Central memory CD8-positive, alpha-beta T cell (primary cell): ENCODE results near the gene OR5C1.
"Not testable (repeated sequence)": the region's sequence is repeated elsewhere in the genome, so short reads cannot be mapped to it uniquely, and the experiment has no call there.

Experiments
- ATAC-seq: fragments of 150-1000 bp; cut with Tn5 transposase; replicated peaks from 2 replicates; pipeline ENCODE4 v1.10.0; 2022; ENCODE audit warnings: mild to moderate bottlenecking, moderate FRiP score, moderate number of reproducible peaks; ENCODE audit not compliant: poor library complexity, severe bottlenecking; ENCODE audit errors: extremely low read depth
- DNase-seq, 2 donors: peaks; one replicate each; pipeline ENCODE4 v3.0.0; 2021; ENCODE audit warnings: low spot score in 2 of 2
- H3K27ac Mint-ChIP-seq: one replicate; pipeline ENCODE4 v1.8.0; 2022; ENCODE audit warnings: low read depth, mild to moderate bottlenecking, moderate library complexity, mixed read lengths
- H3K27me3 Mint-ChIP-seq: one replicate; pipeline ENCODE4 v1.8.0; 2022; ENCODE audit warnings: mixed read lengths
- H3K36me3 Mint-ChIP-seq: one replicate; pipeline ENCODE4 v1.8.0; 2022; ENCODE audit warnings: mild to moderate bottlenecking, moderate library complexity, mixed read lengths; ENCODE audit not compliant: insufficient read depth
- H3K4me1 Mint-ChIP-seq: one replicate; pipeline ENCODE4 v1.8.0; 2022; ENCODE audit warnings: mixed read lengths
- H3K4me3 Mint-ChIP-seq: one replicate; pipeline ENCODE4 v1.8.0; 2022; ENCODE audit warnings: mild to moderate bottlenecking, moderate library complexity, mixed read lengths
- H3K9me3 Mint-ChIP-seq: one replicate; pipeline ENCODE4 v1.8.0; 2022; ENCODE audit warnings: mixed read lengths

The OR5C1 gene

DNA sequence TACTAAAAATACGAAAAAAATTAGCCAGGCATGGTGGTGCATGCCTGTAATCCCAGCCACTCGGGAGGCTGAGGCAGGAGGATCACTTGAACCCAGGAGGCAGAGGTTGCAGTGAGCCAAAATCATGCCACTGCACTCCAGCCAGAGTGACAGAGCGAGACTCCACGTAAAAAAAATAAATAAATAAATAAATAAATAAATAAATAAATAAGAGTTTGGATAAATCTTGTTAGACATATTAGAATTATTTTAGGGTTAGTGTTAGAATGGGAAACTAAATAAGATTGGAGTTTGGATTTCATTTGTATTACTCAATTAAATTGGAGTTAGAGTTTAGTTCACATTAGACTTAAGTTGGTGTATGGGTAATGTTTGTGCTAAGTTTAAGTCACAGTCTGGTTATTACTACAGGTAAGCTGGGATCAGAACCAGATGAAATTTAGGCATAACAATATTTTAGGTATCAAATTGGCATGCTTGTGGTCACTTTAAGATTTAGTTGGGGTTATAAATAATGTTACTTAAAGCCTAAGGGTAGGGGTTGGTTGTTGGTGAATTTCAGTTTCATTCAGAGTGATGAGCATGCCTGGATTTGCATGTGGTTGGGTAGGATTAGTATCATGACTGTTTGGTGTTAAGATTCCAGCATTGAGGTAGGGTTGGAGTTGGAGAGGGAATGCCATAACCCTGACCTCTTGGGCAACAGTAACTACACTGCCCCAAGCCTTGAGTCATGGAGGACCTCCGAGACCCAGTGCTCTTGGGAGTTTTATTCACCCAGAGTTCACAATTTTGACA is 3.3 kb downstream of the OR5C1 start:
- Mint-ChIP-seq H3K27me3 (no peaks in the 10 kb centered on the region), H3K4me3 (no peak overlapping the region), H3K4me1 (no peaks in the 10 kb centered on the region), H3K36me3 (no peaks in the 10 kb centered on the region), H3K27ac (no peak overlapping the region), H3K9me3 (no peaks in the 10 kb centered on the region)
- DNase-seq: no peak
- no peak for ATAC-seq

- no peak for ATAC-seq
- no peaks in the 10 kb centered on the region for H3K27me3 Mint-ChIP-seq
Measured at GRCh38 chr9:122797316-122798063, 8.8 kb downstream of the OR5C1 start.

GRCh38 chr9:122800066-122801060 is 11.6 kb downstream of the OR5C1 start, which contains the start of gene OR1K1:
Gene OR1K1 (plus strand): TSS chr9:122800123. CDS start chr9:122800123, 0 bp downstream.
- H3K27me3 Mint-ChIP-seq: no peaks in the 10 kb centered on the region
- H3K36me3 Mint-ChIP-seq: peaks cover 3% of the 10 kb centered on the region
- no peak for ATAC-seq
- no peaks in the 10 kb centered on the region for H3K4me1 Mint-ChIP-seq
- H3K9me3 Mint-ChIP-seq: no peaks in the 10 kb centered on the region
- no peak within 1 kb of the TSS for H3K4me3 Mint-ChIP-seq
- no peak for DNase-seq
- no peak within 1 kb of the TSS for H3K27ac Mint-ChIP-seq

More at GRCh38 chr9:122797316-122798063, 8.8 kb downstream of the OR5C1 start:
- Mint-ChIP-seq H3K9me3 (no peaks in the 10 kb centered on the region), H3K36me3 (no peaks in the 10 kb centered on the region), H3K4me1 (no peaks in the 10 kb centered on the region), H3K4me3 (no peak overlapping the region), H3K27ac (no peak overlapping the region)
- no peak for DNase-seq

DNA sequence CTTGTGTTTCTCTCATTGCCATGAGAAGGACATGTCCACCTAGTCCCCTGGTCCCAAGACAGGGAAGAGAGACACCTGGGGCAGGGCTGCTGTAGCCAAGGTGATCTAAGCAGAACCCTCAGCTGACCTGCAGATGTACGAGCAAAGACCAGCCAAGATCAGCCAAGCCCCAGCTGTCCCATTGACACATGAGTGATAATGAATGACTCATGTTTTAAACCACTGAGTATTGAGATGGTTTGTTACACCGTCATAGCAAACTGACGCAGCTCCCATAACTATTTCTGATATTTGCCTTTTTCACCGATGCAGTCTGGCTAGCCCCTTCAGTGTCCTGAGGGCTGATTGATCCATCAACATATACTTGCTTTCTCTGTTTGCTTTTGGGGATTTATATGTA is 17.9 kb downstream of the OR5C1 start:
- no peak overlapping the region for H3K27ac Mint-ChIP-seq
- no peak overlapping the region for H3K4me3 Mint-ChIP-seq
- peaks cover 3% of the 10 kb centered on the region for H3K36me3 Mint-ChIP-seq
- H3K4me1 Mint-ChIP-seq: no peaks in the 10 kb centered on the region
- no peak for DNase-seq
- no peaks in the 10 kb centered on the region for H3K27me3 Mint-ChIP-seq
- H3K9me3 Mint-ChIP-seq: no peaks in the 10 kb centered on the region
- ATAC-seq: no peak

DNA sequence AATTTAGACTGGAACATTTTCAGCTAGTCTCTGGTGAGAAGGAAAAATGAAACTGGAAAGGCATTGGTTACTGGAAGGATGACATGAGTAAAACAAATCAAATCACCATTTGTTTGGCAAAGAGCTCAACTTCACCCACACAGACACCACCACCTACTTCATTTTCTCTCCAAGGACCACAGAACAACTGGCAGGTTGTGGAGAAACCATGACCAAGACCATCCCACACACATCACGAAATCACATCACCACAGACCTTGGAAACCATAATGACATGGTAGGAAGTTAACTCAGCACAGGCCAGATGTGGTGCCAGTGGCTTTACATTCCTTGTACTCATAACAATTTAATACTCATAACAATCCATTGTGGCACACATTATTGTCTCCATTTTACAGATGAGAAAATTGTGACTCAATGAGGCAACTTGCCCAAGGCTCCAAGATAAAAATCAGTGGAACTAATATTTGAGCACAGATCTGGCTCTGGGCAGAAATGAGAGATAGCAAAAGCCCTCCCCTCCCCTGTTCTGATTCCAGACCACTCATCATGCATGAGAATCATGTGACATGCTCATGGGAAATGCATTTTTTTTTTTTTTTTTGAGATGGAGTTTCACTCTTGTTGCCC is 18.7 kb downstream of the OR5C1 start:
- H3K27ac Mint-ChIP-seq: no peak overlapping the region
- H3K4me1 Mint-ChIP-seq: no peaks in the 10 kb centered on the region
- H3K9me3 Mint-ChIP-seq: no peaks in the 10 kb centered on the region
- no peak overlapping the region for H3K4me3 Mint-ChIP-seq
- H3K27me3 Mint-ChIP-seq: no peaks in the 10 kb centered on the region
- peaks cover 3% of the 10 kb centered on the region for H3K36me3 Mint-ChIP-seq
- DNase-seq (no peak), ATAC-seq (no peak)

- H3K27me3 Mint-ChIP-seq: no peaks in the 10 kb centered on the region
- no peak overlapping the region for H3K4me3 Mint-ChIP-seq
- no peaks in the 10 kb centered on the region for H3K4me1 Mint-ChIP-seq
- ATAC-seq: no peak
- DNase-seq: no peak
- no peaks in the 10 kb centered on the region for H3K9me3 Mint-ChIP-seq
- H3K36me3 Mint-ChIP-seq: peaks cover 1% of the 10 kb centered on the region
- H3K27ac Mint-ChIP-seq: no peak overlapping the region
Measured at GRCh38 chr9:122808141-122808540, 19.4 kb downstream of the OR5C1 start.

DNA sequence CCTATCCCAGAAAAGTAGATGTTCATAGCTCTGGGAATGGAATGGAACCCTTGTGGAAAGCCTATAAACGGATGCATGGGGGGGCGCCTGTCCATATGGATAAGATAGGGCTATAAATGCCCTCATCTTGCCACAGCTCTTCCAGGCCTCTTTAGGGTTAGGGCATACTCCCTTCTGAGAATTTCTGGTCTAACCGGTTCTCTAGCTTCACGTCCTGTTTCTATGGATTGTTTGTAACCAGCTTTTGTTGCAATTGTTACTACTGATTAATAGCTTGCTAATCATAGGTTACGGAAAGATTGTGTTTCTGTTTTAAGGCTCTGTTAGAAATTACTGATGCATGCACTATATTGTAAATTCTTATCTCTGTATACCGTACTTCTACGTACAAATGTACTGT is 20.5 kb downstream of the OR5C1 start:
- DNase-seq, H3K9me3 Mint-ChIP-seq, H3K36me3 Mint-ChIP-seq, H3K4me3 Mint-ChIP-seq, H3K27me3 Mint-ChIP-seq, H3K4me1 Mint-ChIP-seq, ATAC-seq, H3K27ac Mint-ChIP-seq: not testable (repeated sequence)

GRCh38 chr9:122810306-122810946 is 21.7 kb downstream of the OR5C1 start:
- ATAC-seq: peak; percentile 76
- no peak overlapping the region for H3K4me3 Mint-ChIP-seq
- H3K27ac Mint-ChIP-seq: no peak overlapping the region
- peak; percentile 57 to 60 for DNase-seq
- H3K9me3 Mint-ChIP-seq: no peaks in the 10 kb centered on the region
- H3K4me1 Mint-ChIP-seq: peaks cover 3% of the 10 kb centered on the region
- no peaks in the 10 kb centered on the region for H3K27me3 Mint-ChIP-seq
- no peaks in the 10 kb centered on the region for H3K36me3 Mint-ChIP-seq

GRCh38 chr9:122812736-122813135 is 24.0 kb downstream of the OR5C1 start:
- Mint-ChIP-seq H3K27ac (no peak overlapping the region), H3K4me3 (no peak overlapping the region), H3K9me3 (no peaks in the 10 kb centered on the region), H3K27me3 (no peaks in the 10 kb centered on the region), H3K4me1 (peaks cover 14% of the 10 kb centered on the region), H3K36me3 (peaks cover 2% of the 10 kb centered on the region)
- no peak for ATAC-seq
- DNase-seq: no peak

- ATAC-seq: no peak
- H3K9me3 Mint-ChIP-seq: no peaks in the 10 kb centered on the region
- no peak overlapping the region for H3K27ac Mint-ChIP-seq
- DNase-seq: no peak
- H3K4me1 Mint-ChIP-seq: peaks cover 14% of the 10 kb centered on the region
- H3K36me3 Mint-ChIP-seq: peaks cover 8% of the 10 kb centered on the region
- no peaks in the 10 kb centered on the region for H3K27me3 Mint-ChIP-seq
- no peak overlapping the region for H3K4me3 Mint-ChIP-seq
Measured at GRCh38 chr9:122814545-122814944, 25.8 kb downstream of the OR5C1 start.

- peaks cover 22% of the 10 kb centered on the region for H3K4me1 Mint-ChIP-seq
- no peaks in the 10 kb centered on the region for H3K27me3 Mint-ChIP-seq
- DNase-seq: no peak
- H3K27ac Mint-ChIP-seq: peak overlapping the region; percentile 65
- ATAC-seq: no peak
- peak overlapping the region; percentile 69 for H3K4me3 Mint-ChIP-seq
- no peaks in the 10 kb centered on the region for H3K9me3 Mint-ChIP-seq
- peaks cover 17% of the 10 kb centered on the region for H3K36me3 Mint-ChIP-seq
Measured at GRCh38 chr9:122815544-122815943, 26.8 kb downstream of the OR5C1 start.
